Tibial nerve (tissue), 4 donors: Measurements from ENCODE around the gene ONECUT1.

Source experiments
- CTCF ChIP-seq, 5 experiments: fragments of 200-600 bp in 3 of 5; fragments of 450-650 bp in 2 of 5; sonication (generic) in 3 of 5; IDR thresholded peaks; one replicate each; pipeline ENCODE4 v1.5.1; 2016 to 2019; ENCODE audit warnings: antibody characterized with exemption in 5 of 5, mild to moderate bottlenecking in 3 of 5, moderate library complexity in 2 of 5
- EP300 ChIP-seq, 2 donors: sonication (generic); formaldehyde crosslinking; IDR thresholded peaks; one replicate each; pipeline ENCODE4 v1.6.1; 2017; ENCODE audit warnings: antibody characterized with exemption in 2 of 2, mild to moderate bottlenecking in 1 of 2
- POLR2A ChIP-seq, 2 donors: fragments of 450-650 bp; IDR thresholded peaks; one replicate each; pipeline ENCODE4 v1.6.1; 2017; ENCODE audit warnings: antibody characterized with exemption in 2 of 2, mild to moderate bottlenecking in 2 of 2, moderate library complexity in 2 of 2

GRCh38 chr15:52801748-52802085 lies 11.6 kb upstream of the ONECUT1 start:
- TF ChIP-seq CTCF (IDR thresholded peaks at IDR 0.05): no peak
- no peak for TF ChIP-seq POLR2A (IDR thresholded peaks at IDR 0.05)
- no peak for TF ChIP-seq EP300 (IDR thresholded peaks at IDR 0.05)
